ENCODE measurements around the gene SRP19.

Gene SRP19

DNA sequence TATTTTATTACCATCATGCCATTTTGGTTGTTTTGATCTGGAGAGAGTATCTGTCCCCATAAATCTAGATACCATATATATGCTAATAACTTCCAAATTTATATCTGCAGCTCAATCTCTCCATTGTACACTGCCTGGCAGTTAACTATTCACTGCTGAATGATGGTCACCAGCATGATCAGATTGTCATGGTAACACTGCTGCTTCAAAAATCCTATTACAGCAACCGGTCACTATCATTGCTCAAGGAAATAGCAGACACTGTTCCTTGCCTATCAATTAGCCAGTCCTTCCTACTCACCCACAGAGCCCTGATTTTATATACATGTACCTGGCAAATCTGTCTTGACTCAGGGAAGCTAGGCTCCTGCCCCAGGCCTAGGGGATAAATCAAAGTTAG, 49.4 kb downstream of the SRP19 start (continued):
- TF ChIP-seq, protein P1, sequence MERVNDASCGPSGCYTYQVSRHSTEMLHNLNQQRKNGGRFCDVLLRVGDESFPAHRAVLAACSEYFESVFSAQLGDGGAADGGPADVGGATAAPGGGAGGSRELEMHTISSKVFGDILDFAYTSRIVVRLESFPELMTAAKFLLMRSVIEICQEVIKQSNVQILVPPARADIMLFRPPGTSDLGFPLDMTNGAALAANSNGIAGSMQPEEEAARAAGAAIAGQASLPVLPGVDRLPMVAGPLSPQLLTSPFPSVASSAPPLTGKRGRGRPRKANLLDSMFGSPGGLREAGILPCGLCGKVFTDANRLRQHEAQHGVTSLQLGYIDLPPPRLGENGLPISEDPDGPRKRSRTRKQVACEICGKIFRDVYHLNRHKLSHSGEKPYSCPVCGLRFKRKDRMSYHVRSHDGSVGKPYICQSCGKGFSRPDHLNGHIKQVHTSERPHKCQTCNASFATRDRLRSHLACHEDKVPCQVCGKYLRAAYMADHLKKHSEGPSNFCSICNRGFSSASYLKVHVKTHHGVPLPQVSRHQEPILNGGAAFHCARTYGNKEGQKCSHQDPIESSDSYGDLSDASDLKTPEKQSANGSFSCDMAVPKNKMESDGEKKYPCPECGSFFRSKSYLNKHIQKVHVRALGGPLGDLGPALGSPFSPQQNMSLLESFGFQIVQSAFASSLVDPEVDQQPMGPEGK (CRISPR knock-in tag; IDR thresholded peaks at IDR 0.05; ENCODE audit: borderline replicate concordance): no peak

DNA sequence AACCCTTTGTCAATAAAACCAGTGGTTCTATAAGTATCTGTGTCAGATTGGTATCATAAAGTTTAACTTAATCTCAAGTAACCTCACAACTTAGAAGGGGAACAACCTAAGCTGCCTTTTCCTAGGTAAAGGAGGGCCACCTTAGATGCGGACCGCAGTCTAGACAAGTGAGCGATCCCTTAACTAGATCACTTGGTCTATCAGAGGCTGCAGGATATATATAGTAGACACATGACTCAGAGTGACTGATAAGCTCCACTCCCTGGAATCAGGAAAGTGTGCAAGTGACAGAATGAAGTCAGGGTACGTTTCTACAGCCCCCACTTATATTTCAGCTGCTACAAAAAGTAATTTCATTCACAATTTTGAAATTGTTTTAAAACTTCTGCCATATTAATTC, 53.5 kb downstream of the SRP19 start:
- peak; percentile 40; the same call in 1 of the 3 replicates for ATAC-seq
- no peak for TF ChIP-seq ZC3H10 (CRISPR knock-in tag; IDR thresholded peaks at IDR 0.05)
- TF ChIP-seq, protein P2, sequence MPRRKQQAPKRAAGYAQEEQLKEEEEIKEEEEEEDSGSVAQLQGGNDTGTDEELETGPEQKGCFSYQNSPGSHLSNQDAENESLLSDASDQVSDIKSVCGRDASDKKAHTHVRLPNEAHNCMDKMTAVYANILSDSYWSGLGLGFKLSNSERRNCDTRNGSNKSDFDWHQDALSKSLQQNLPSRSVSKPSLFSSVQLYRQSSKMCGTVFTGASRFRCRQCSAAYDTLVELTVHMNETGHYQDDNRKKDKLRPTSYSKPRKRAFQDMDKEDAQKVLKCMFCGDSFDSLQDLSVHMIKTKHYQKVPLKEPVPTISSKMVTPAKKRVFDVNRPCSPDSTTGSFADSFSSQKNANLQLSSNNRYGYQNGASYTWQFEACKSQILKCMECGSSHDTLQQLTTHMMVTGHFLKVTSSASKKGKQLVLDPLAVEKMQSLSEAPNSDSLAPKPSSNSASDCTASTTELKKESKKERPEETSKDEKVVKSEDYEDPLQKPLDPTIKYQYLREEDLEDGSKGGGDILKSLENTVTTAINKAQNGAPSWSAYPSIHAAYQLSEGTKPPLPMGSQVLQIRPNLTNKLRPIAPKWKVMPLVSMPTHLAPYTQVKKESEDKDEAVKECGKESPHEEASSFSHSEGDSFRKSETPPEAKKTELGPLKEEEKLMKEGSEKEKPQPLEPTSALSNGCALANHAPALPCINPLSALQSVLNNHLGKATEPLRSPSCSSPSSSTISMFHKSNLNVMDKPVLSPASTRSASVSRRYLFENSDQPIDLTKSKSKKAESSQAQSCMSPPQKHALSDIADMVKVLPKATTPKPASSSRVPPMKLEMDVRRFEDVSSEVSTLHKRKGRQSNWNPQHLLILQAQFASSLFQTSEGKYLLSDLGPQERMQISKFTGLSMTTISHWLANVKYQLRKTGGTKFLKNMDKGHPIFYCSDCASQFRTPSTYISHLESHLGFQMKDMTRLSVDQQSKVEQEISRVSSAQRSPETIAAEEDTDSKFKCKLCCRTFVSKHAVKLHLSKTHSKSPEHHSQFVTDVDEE (CRISPR knock-in tag; IDR thresholded peaks at IDR 0.05): no peak
- no peak for TF ChIP-seq OSR1 (CRISPR knock-in tag; IDR thresholded peaks at IDR 0.05)
- TF ChIP-seq ZNF565 (CRISPR knock-in tag; conservative IDR thresholded peaks at IDR 0.05; ENCODE audit: low read depth): no peak
- no peak for TF ChIP-seq ZFP30 (CRISPR knock-in tag; IDR thresholded peaks at IDR 0.05)
- no peak for TF ChIP-seq ZFP3 (CRISPR knock-in tag; IDR thresholded peaks at IDR 0.05)
- TF ChIP-seq ARNTL (CRISPR knock-in tag; IDR thresholded peaks at IDR 0.05; ENCODE audit: borderline replicate concordance, low read depth): no peak
- TF ChIP-seq, protein P3, sequence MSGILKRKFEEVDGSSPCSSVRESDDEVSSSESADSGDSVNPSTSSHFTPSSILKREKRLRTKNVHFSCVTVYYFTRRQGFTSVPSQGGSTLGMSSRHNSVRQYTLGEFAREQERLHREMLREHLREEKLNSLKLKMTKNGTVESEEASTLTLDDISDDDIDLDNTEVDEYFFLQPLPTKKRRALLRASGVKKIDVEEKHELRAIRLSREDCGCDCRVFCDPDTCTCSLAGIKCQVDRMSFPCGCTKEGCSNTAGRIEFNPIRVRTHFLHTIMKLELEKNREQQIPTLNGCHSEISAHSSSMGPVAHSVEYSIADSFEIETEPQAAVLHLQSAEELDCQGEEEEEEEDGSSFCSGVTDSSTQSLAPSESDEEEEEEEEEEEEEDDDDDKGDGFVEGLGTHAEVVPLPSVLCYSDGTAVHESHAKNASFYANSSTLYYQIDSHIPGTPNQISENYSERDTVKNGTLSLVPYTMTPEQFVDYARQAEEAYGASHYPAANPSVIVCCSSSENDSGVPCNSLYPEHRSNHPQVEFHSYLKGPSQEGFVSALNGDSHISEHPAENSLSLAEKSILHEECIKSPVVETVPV (CRISPR knock-in tag; IDR thresholded peaks at IDR 0.05): no peak
- TF ChIP-seq, protein P1 (CRISPR knock-in tag; IDR thresholded peaks at IDR 0.05; ENCODE audit: borderline replicate concordance): no peak
- no peak for TF ChIP-seq TOX (CRISPR knock-in tag; IDR thresholded peaks at IDR 0.05; ENCODE audit: borderline replicate concordance)
- TF ChIP-seq SNAI2 (CRISPR knock-in tag; IDR thresholded peaks at IDR 0.05): no peak
- TF ChIP-seq RARB (CRISPR knock-in tag; IDR thresholded peaks at IDR 0.05): no peak
- TF ChIP-seq ZNF8 (CRISPR knock-in tag; IDR thresholded peaks at IDR 0.05): no peak
- no peak for TF ChIP-seq ESRRG (CRISPR knock-in tag; IDR thresholded peaks at IDR 0.05)
- TF ChIP-seq CSDC2 (CRISPR knock-in tag; IDR thresholded peaks at IDR 0.05): no peak
- no peak for TF ChIP-seq PPARA (CRISPR knock-in tag; IDR thresholded peaks at IDR 0.05; ENCODE audit: borderline replicate concordance)
- no peak for TF ChIP-seq ISL1 (CRISPR knock-in tag; IDR thresholded peaks at IDR 0.05)

DNA sequence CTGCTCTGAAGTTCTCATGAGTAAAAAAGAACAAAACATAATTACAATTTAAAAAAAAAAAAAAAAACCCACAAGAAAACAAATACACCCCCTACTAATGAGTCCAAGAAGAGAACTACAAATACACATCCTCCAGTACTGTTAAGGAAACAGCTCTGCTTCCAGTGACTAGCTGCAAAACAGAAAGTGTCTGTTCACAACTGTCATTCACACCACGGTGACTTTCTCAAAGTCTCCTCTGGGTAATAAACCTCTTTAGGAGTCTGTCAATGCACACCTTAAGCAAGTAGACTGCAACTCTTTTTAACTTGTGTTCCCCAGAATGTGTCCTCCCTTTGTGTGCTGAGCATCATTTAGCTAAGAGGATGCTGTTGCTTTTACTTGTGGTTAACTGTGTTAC, 54.7 kb downstream of the SRP19 start:
- ATAC-seq: no peak; the same call in 2 of the 3 replicates

More for the DNA sequence above, 54.7 kb downstream of the SRP19 start:
- TF ChIP-seq CSDC2 (CRISPR knock-in tag; IDR thresholded peaks at IDR 0.05): no peak
- no peak for TF ChIP-seq ZFP30 (CRISPR knock-in tag; IDR thresholded peaks at IDR 0.05)
- no peak for TF ChIP-seq ZNF565 (CRISPR knock-in tag; conservative IDR thresholded peaks at IDR 0.05; ENCODE audit: low read depth)
- TF ChIP-seq, protein P4, sequence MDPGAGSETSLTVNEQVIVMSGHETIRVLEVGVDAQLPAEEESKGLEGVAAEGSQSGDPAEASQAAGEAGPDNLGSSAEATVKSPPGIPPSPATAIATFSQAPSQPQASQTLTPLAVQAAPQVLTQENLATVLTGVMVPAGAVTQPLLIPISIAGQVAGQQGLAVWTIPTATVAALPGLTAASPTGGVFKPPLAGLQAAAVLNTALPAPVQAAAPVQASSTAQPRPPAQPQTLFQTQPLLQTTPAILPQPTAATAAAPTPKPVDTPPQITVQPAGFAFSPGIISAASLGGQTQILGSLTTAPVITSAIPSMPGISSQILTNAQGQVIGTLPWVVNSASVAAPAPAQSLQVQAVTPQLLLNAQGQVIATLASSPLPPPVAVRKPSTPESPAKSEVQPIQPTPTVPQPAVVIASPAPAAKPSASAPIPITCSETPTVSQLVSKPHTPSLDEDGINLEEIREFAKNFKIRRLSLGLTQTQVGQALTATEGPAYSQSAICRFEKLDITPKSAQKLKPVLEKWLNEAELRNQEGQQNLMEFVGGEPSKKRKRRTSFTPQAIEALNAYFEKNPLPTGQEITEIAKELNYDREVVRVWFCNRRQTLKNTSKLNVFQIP (CRISPR knock-in tag; IDR thresholded peaks at IDR 0.05; ENCODE audit: borderline replicate concordance, low read depth): no peak
- no peak for TF ChIP-seq BACH2 (CRISPR knock-in tag; IDR thresholded peaks at IDR 0.05; ENCODE audit: borderline replicate concordance)
- TF ChIP-seq, protein P3 (CRISPR knock-in tag; IDR thresholded peaks at IDR 0.05): no peak
- no peak for TF ChIP-seq ISL1 (CRISPR knock-in tag; IDR thresholded peaks at IDR 0.05)
- TF ChIP-seq, protein P1 (CRISPR knock-in tag; IDR thresholded peaks at IDR 0.05; ENCODE audit: borderline replicate concordance): no peak
- TF ChIP-seq ZFP3 (CRISPR knock-in tag; IDR thresholded peaks at IDR 0.05): no peak
- no peak for TF ChIP-seq ARNTL (CRISPR knock-in tag; IDR thresholded peaks at IDR 0.05; ENCODE audit: borderline replicate concordance, low read depth)
- no peak for TF ChIP-seq TOX (CRISPR knock-in tag; IDR thresholded peaks at IDR 0.05; ENCODE audit: borderline replicate concordance)
- TF ChIP-seq ZC3H10 (CRISPR knock-in tag; IDR thresholded peaks at IDR 0.05): no peak
- TF ChIP-seq ESRRG (CRISPR knock-in tag; IDR thresholded peaks at IDR 0.05): no peak
- TF ChIP-seq GLIS3 (CRISPR knock-in tag; IDR thresholded peaks at IDR 0.05): no peak

Measured in SK-N-SH treated with all-trans-retinoic acid at 6 μM for 48 hours (cell line).